Measurements from ENCODE around the gene CES5A. TPM values are rescaled to one million over a fixed set of nuclear protein-coding genes. Genes with fewer than 3 reads are reported as not detected.

Gene CES5A
- total RNA-seq, 6 donors from 2014 or later, result not detected

Other genes starting within 250 kb of the CES5A start
- under 1 TPM in 1 of 6 donors, not detected in 5; 0.20 TPM for gene SLC6A2, start 219.4 kb downstream of the CES5A start, total RNA-seq
- gene CES1, start 42.3 kb downstream of the CES5A start, total RNA-seq, result 100 to 1,000 TPM; 110 to 224 (median 187) TPM